Embryonic facial prominence (tissue), 1 donor: ENCODE data around the gene VCL.
A peak's percentile ranks its signal among the peaks of the same experiment; 100 is the strongest.
"Not testable (repeated sequence)": the region's sequence is repeated elsewhere in the genome, so short reads cannot be mapped to it uniquely, and the experiment has no call there.

Experiments used
- DNase-seq: peaks from one replicate; pipeline ENCODE4 v3.0.0-alpha.2; 2016; ENCODE audit errors: extremely low spot score

Gene VCL

DNA sequence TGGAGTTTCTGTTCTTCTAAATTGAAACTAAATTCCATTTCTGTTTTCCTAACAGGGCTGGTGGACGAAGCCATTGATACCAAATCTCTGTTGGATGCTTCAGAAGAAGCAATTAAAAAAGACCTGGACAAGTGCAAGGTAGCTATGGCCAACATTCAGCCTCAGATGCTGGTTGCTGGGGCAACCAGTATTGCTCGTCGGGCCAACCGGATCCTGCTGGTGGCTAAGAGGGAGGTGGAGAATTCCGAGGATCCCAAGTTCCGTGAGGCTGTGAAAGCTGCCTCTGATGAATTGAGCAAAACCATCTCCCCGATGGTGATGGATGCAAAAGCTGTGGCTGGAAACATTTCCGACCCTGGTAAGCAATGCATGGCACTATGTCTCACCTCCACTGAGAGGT, 107.1 kb downstream of the VCL start:
- DNase-seq = no peak

GRCh38 chr10:74107391-74107790, 109.5 kb downstream of the VCL start:
- no peak for DNase-seq

DNA sequence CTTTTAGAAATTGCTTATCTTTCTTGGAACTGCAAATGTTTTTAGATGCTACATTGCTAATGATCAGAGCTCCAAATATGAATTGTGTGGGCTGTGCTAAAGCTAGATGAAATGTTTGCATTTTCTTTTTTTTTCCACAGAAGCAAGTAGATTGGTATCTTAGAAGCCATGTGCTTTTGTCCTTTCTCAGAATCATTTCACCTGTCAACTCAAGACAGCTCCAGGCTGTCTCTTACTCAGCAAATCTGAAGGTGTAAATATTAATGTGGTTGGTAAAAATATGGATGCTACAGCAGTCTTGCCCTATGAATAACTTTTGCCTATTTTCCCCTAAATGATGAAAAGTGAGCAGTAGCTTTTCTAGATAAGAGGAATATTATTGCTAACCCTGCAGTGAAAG, 111.5 kb downstream of the VCL start:
- no peak for DNase-seq

DNA sequence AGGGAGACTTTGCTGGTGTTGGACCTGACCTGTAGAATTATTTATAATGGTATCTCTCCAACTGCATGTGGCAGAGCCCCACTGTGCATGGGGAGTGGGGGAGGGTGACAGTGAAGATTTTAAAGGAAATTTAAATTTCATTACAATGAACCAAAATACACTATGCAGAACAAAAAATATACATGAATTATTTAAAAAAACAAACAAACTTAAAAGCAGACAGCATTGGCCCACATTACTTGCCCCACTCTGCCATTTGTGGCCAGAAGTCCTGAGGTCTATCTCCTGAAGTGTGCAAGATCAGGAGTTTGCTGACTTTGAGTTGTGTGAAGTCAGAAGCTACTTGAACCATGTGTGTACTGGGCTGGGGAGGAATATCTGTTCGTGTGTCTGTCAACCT, 112.2 kb downstream of the VCL start:
- DNase-seq = no peak

DNA sequence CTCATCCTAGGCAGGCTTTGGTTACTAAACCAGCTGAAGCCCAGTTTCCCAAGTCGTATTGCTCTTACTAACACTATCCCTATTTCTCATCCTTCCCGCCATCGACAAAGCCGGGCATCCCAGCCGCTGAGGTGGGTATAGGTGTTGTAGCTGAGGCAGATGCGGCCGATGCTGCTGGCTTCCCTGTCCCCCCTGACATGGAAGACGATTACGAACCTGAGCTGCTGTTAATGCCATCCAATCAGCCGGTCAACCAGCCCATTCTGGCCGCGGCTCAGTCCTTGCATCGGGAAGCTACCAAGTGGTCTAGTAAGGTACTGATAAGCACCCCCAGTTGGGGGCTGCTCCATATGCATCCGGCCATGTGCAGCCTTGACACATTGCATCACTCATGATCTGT, 113.9 kb downstream of the VCL start:
- no peak for DNase-seq

DNA sequence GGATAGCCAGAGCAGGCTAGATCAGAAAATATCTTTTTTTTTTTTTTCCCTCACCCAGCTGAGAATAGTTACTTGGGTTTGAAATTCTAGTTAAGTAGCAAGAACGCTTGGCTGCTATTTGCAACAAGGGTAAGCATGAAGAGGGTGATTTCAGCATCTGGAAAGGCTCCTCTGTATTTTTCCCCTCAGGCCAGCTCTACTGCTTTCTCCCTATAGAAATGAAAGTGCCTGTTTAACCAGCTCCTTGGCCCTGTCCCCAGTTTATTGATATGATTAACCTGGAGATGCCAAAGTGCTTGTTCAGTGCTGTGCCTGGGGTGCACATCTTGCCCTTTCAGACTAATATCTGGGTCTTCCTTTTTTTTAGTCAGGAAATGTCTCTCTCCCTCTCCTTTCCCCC, 115.6 kb downstream of the VCL start:
- peak; percentile 29 for DNase-seq

- DNase-seq = no peak
Measured at GRCh38 chr10:74114041-74114448, 116.1 kb downstream of the VCL start.

DNA sequence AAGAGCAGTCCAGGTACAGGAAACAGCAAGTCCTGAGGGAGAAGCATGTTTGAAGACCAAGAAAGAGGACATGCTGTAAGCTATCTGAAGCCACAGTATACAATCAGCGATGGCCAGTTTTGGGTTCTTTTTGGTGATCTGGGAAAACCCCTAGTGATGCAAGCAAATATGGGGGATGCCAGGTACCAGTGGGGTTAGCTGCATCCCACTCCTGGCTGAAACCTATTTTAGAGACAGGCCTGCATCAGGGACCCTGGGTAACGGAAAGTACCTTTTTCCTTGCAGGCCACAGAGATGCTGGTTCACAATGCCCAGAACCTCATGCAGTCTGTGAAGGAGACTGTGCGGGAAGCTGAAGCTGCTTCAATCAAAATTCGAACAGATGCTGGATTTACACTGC, 119.8 kb downstream of the VCL start:
- DNase-seq = no peak

DNA sequence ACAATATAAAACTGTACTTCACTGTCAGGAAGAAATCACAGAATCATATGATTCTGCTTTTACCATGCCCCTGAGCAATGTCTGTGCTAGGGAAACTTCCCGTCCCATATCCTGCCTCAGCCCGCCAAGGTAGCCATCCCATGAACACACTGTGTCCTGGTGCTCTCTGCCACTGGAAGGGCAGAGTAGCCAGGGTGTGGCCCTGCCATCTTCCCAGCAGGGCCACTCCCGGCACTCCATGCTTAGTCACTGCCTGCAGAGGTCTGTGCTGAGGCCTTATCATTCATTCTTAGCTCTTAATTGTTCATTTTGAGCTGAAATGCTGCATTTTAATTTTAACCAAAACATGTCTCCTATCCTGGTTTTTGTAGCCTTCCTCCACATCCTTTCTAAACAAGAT, 120.9 kb downstream of the VCL start:
- DNase-seq = no peak

DNA sequence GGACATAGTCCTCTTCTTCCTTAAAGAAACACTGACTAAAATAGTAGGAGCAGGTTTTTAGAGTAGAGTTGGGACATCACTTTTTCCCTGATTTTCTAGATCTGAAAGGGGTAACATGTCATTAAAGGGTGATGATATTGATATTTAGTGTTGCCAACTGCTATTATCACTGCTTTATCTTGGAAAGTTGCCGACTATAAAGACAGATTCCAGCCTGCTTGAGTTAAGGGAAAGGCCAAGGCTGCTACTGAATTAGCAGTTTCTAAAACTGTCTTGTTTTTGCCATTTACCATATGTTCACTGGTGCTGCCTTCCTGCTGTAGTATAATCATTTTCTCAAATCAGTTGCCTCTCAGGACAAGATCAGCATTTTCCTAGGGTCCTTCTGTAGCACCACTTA, 123.0 kb downstream of the VCL start:
- DNase-seq = no peak

GRCh38 chr10:74121368-74121767, 123.5 kb downstream of the VCL start:
- no peak for DNase-seq

GRCh38 chr10:74122060-74122459, 124.1 kb downstream of the VCL start:
- no peak for DNase-seq

DNA sequence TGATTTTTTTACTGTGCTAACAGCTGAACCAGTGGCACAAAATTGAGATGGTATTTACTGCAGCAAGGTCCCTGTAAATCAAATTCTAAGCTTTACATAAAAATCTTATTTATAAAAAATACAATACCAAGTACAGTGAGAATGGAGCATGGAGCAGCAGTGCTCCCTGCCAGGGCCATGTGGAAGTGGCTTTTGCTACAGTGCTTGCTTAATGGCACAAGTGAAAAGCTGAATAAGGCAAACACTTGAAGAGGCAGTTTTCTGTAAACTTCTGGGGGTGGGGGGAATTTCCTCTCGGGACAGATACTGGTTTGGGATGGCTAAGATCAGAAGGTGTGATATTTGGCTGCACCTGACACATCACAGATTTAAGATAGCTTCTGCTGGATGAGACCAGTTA, 125.2 kb downstream of the VCL start:
- no peak for DNase-seq

DNA sequence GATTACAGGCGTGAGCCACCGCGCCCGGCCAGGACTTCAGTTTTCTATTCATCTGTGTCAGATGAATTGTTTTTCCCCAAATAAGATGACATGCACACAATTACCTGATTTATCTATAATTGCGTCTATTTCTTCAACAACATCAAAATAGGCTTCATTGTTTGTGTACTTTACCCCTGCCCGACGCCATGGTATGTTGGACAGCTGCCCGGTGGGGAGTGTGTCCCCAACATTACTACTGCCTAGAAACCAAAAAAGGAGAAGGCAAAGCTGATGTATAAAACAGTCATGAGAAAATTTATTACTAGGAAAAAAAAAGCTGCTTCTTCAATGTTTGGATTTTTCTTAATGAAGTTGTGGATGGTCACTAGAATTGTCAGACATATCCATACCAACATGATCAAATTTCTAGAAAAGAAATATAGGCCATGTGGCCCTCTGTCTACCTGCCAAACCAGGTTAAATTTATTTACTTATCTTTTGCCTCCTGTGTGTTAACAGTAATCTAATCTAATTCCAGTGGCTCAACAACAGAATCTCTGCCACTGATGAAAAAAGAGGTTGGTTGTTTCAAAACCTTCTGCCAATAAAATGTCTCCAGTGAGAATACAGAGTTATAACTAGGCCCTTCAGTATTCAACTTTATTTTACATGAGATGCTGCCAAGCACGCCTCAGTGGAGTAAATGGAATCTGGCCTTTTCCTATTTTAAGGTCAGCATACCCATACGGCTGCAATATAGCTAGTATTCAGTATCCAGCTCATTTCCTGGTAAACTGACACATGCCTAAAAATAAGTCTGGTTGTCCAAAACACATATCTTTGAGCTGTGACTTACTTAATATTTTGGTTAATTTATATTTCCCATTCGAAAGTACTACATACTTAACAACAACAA, 136.3 kb downstream of the VCL start:
- DNase-seq = no peak

DNA sequence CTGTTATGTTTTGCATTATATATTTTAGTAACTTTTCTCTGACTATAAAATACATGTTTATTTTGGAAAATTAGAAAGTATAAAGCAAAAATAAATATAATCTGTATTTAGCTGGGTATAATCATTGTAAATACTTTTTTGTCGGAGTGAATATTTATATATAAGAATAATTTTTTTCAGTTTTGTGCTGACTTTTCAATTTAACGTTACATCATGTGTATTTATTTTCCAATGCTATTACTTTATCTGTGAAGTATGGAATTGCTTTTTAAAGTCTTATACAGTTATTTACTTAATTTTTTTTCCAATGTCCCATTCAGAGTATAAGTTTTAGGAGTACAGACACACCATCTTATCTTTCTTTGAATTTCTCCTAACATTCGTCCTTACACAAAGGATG, 137.5 kb downstream of the VCL start:
- DNase-seq = no peak

DNA sequence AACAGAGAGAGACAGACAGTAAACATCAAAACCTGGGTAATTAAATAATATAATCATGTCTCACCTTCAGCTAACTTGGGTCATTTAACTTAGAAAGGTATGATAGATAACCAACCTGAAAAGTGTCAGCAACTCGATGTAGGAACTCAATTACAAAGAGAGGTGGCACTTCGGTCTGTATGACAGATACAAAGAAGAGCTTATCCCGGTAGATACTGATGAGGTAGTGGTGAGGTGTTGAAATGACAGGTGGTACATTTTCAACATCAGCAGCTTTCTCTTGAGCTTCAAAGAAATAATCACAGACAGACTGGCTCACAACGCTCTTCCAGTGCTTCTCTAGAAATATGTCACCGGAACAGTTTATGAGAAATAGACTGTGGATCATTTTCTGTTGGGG, 140.1 kb downstream of the VCL start:
- DNase-seq = no peak

DNA sequence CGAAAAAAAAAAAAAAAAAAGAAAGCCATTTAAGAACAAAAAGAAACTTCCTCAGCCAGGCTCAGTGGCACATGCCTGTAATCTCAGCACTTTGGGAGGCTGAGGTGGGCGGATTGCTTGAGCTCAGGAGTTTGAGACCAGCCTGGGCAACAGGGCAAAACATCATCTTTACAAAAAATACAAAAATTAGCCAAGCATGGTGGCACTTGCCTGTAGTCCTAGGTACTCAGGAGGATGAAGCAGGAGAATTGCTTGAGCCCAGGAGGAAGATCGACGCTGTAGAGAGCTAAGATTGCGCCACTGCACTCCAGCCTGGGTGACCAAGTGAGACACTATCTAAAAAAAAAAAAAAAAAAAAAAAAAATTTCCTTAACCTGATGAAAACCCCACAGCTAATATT, 140.7 kb downstream of the VCL start:
- DNase-seq = not testable (repeated sequence)

GRCh38 chr10:74139981-74140380, 142.1 kb downstream of the VCL start:
- no peak for DNase-seq

- DNase-seq = no peak
Measured at GRCh38 chr10:74140553-74140952, 142.6 kb downstream of the VCL start.

DNA sequence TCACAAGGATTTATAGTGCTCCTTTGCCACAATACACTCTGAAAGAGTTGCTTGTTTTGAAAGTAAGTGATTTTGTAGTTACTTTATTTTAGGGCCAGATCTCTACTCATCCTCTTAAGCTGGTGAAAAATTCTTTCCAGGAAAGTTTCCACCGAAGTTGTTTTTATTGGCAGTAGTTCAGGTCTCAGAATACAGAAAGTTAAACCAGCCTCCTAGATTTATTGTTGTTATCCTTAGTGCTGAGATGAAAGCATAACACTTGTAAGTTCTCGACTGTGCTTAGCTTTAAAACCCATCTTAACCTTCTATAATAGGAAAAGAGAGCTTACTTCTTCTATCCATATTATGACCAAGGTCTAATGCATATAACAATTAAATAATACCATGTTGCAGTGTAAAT, 147.2 kb downstream of the VCL start:
- no peak for DNase-seq

DNA sequence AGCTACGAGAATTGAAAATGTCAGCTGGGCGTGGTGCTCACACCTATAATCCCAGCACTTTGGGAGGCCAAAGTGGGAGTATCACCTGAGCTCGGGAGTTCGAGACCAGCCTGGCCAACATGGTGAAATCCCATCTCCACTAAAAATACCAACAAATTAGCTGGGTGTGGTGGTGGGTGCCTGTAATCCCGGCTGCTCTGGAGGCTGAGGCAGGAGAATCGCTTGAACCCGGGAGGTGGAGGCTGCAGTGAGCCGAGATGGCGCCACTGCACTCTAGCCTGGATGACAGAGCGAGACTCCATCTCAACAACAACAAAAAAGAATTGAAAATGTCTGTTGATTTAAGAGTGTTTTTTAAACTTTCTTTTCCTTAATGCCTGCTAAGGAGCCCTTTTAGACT, 149.1 kb downstream of the VCL start:
- not testable (repeated sequence) for DNase-seq

DNA sequence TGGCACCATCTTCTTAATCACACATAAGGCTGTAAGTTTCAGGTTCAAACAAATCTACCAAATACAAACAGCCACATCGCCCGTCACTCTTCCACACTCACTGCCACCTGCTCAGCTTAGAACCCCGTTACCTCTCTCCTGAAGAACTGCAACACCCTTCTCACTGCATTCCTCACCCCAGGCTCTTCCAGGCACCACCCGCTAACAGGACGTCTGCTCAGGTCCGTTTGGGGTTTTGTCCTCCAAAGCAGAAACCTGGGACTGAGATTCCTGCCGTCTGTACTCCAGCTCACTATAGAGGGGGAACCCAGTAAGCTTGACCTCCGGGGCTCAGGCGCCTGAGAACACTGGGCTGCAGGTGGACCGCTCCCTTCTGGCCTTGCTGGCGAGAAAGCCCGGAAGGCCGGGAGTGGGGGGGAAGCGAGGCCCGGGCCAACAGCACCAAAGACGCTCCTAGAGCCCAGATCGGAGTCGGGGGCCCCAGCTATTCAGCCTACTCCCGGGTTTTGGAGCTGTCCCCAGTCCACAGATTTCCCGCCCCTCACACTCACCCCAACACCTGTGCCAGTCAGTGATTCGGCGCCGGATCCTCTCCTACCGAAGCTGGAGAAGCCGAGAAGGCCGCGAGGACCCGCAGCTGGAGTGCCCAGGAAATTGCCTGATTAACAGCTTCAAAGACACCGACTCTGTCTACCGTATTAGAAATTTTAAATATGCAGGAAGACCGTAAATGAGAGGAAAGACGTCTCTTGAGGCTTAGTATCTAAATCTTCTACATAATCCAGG, 152.5 kb downstream of the VCL start, which contains the start of gene AP3M1:
Gene AP3M1, minus strand, starts transcription at position 625 of the 786 bp plus-strand sequence. CDS start 12,449 bp downstream, outside the sequence.
- peak; percentile 9 for DNase-seq
